GM12878 (cell line): ENCODE results near the gene SMPD1.

Source experiments
- CTCF ChIP-seq, 3 experiments: IDR thresholded peaks in 2 of 3; conservative IDR thresholded peaks in 1 of 3; 2 replicates each; pipeline ENCODE4 v1.5.1; 2011; ENCODE audit warnings: low read depth in 3 of 3, low read length in 3 of 3, mild to moderate bottlenecking in 3 of 3, control low read depth in 2 of 3, moderate library complexity in 2 of 3, inconsistent platforms in 1 of 3, mixed read lengths in 1 of 3; ENCODE audit not compliant: control insufficient read depth in 2 of 3, insufficient read depth in 1 of 3; ENCODE audit errors: extremely low read depth in 1 of 3
- EGR1 ChIP-seq, 2 experiments: IDR thresholded peaks; 1 replicate in 1 of 2; 2 replicates in 1 of 2; pipeline ENCODE4 v1.6.1; 2011 to 2012; ENCODE audit warnings: low read depth in 2 of 2, low read length in 2 of 2, borderline replicate concordance in 1 of 2, mild to moderate bottlenecking in 1 of 2, moderate library complexity in 1 of 2
- IRF3 ChIP-seq: fragments of 450-650 bp; IDR thresholded peaks from 2 replicates; pipeline ENCODE4 v1.6.1; 2014; ENCODE audit warnings: mild to moderate bottlenecking
- POLR2AphosphoS5 ChIP-seq: IDR thresholded peaks from 2 replicates; pipeline ENCODE4 v1.6.1; 2011; ENCODE audit warnings: mild to moderate bottlenecking, low read length, inconsistent platforms
- RFX5 ChIP-seq: IDR thresholded peaks from 2 replicates; pipeline ENCODE4 v1.6.1; 2011; ENCODE audit warnings: low read depth, low read length, improper control_type of control experiment
- SKIL ChIP-seq: fragments of 450-650 bp; IDR thresholded peaks from 2 replicates; pipeline ENCODE4 v1.6.1; 2017; ENCODE audit warnings: mild to moderate bottlenecking, low read depth, inconsistent platforms; ENCODE audit not compliant: poor library complexity, severe bottlenecking

- no peak for TF ChIP-seq CTCF (IDR thresholded peaks at IDR 0.05 in 2 of 3, conservative IDR thresholded peaks at IDR 0.05 in 1 of 3; ENCODE audit: control insufficient read depth in 2 of 3, extremely low read depth in 1 of 3, insufficient read depth in 1 of 3, low read depth in 3 of 3, low read length in 3 of 3)
- no peak for TF ChIP-seq POLR2AphosphoS5
- TF ChIP-seq EGR1 (IDR thresholded peaks at IDR 0.05; ENCODE audit: borderline replicate concordance in 1 of 2, low read depth in 2 of 2, low read length in 2 of 2) = no peak
- no peak for TF ChIP-seq RFX5
- TF ChIP-seq IRF3 = no peak
- no peak for TF ChIP-seq SKIL
These were observed 24.6 kb downstream of the SMPD1 start for GRCh38 chr11:6414874-6415328.
